ENCODE measurements around the gene MAPKAP1.

MAPKAP1 gene

DNA sequence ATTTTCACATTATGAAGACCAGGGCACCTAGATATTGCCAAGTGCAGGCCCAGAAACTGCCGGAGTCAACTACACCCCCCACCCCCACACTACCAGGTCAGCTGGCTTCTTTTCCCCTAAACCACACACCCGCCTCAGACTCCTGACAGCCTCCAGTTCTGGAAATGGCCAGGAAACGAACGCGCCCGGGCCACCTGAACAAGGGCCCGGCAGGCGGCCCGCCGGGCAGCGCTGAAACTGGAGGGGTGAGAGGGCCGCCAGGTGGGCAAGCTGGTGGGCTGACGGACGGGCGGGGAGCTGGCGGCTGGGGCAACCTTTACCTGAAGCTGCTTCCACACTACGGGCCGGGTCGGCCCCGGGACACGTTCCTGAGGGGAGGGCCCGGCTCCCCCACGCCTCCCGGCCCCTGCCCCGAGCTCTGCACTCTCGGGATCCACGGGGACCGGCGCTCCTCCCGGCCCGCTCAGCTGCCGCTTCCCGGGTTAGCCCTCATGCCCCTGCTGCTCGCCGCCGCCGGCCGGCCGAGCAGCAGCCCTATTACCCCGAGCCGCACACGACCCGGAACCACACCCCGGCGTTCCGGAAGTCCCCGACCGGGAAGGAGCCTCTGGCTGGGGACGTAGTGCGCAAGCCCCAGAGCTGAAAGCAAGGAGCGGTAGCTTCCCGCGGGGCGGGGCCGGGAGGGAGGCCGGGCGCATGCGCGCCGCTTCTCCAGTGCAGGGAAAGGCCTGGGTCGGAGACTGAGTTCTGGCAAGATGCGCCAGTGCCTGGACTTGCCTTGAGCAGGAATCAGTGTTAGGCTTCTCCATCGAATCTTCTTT, at the start of gene MAPKAP1:
TSS of gene MAPKAP1 (minus strand) at position 558 of the 821 bp plus-strand sequence. CDS start 34,634 bp downstream, outside the sequence.
- DNase-seq, result peak; percentile 99

DNA sequence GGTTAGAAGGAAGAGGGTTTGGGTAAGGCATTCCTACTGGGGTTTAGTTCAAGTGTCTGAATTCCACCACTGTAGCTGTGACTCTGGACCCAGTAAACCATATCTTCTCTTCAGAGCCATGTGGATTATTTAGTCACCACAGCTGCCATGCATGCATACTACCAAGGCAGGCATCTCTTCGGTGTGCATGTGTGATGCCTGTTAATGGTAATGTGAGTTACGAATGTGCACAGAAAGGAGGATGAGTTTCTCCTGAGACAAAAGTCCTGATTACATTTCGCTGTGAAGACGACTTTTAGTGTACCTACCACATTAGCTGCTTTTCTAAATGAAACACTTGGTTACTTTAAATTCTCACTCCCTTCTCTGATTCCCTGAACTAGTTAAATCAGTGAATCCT, 49.5 kb upstream of the MAPKAP1 start:
- DNase-seq, result no peak

DNA sequence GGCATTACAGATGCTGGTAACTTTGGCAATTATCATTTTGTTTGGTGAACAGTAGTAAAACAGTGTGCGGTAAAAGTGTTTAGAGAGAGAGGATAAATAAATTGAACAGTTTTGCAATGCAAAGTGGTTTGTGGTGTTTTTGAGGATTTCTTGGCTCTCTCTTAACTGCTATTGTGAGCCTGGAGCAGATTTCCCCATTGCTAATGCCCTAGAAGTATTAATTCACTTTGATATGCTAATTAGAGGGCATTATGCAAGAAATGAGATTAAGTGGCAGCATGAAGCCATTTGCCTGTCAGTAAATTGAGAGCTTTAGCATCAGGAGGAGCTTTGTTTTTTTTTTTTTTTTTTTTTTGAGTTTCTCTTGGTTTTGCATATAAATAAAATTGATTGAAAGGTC, 48.3 kb upstream of the MAPKAP1 start:
- DNase-seq, result no peak

DNA sequence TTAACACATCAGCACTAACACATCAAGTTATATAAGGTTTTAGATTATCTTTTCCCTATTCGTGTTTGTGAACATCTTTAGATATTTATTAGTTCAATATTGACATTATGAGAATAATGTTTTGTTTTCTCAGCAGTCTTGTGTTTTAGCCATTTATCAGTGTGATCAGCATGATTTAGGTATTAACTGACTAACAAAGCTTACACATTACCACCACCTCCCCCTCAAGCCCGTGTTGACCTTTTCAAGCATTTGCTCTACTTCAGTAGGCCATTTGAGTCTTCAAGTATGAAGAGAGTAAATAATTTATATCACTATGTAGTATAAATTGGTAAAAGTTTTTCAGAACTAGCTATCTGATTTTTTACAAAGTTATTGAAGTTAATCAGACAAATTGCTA, 47.1 kb upstream of the MAPKAP1 start:
- DNase-seq, result no peak

DNA sequence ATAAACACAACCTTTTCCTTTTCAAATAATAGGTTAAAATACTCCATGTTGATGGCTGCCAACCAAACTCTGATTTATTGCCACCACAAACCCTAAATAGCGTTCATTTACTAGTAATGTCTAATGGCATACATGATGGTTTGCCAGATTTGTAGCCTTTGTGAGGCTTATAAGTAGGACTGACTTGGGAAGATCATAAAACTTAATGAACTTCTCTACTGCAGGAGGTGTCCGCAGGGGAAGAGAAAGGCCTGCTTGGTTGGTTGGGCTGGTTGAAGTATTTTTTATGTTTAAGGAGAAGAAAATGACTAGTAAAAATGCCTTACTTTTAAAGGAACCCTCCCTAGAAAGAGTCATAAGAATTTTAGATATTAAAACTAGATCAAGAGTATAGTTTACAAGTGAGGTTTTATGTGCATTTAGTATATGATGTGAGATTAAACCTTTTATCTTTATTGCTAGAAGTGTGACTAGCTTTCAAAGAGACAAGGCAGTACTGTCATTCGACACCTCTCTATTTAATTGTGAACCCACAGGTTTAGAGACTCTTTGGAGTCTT, 45.1 kb upstream of the MAPKAP1 start:
- DNase-seq, result no peak

DNA sequence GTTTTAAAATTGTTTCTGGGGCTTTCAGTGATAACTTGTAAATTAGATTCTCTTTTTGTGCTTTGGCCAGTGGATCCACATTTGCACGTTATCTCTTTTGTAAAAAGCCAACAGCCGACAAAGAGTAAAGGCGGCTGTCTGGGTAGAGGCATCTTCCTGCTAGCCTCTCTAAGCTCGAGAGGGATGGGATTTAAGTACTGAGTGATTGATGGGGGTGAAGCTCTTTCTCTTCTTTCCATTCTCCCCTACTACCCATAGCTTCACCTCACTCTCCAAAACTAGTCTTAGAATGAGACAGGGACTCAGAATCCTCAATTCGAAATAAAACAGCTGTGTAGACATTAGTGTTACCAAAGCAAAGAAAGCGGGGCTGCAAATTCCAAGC, 43.6 kb upstream of the MAPKAP1 start:
- DNase-seq, result no peak

DNA sequence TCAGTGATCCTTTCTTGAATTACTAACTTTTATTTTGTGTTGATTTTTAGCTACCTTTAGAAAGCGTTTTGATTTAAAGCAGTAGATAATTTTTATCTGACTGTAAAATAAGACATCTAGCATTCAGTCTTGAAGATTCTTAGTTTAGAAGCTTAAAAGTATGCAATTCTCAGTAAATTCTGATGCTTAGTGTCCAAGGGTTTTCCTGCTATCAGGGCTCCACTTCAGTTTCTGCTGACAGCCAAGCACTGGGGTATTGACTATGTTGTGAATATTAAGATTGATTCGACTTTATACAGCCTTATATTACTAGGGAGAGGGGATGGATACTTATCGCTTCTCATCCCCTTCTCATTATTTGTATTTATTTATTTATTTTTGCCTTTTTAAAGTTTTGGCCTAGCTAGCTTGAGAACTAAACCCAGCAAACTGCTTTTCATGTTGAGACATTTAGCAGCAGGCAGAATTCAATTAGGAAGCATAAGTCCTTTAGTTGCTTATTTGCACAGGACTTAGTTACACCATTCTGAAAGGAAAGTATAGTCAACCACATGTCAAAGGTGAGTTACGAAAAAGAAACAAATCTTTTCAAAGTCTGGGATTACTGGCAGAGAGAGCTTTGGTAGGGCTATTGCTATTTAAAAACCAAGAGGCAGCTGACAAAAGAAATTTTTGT, 43.1 kb upstream of the MAPKAP1 start:
- DNase-seq, result no peak

DNA sequence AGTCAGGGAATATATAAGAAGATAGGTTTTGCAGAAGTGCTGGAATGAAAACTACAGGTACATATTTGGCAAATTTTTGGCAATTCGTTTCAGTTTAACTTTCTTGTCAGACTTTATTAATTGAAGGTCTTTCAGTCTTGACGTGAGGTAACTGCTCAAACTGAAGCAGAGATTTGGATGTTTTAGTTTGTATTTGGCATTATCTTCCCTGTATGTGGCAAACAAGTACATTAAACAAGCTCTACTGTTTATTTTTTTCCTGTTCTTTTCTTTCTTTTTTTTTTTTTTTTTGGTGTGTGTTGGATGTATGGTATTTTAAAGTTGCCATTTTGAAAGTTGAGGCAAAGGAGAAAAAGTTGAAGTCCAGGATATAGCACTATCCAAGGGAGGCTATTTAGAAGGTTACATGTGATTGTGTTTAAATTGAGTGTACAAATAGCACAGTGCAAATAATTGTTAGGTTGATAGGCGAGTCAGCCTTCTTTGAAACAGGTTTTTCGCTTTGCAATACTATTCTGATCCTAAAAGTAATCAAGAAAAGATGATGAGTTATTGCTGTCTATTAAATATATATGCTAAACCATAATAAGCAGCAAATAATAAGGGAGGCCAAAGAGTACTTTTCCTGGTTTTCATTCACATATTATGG, 42.4 kb upstream of the MAPKAP1 start:
- no peak for DNase-seq

DNA sequence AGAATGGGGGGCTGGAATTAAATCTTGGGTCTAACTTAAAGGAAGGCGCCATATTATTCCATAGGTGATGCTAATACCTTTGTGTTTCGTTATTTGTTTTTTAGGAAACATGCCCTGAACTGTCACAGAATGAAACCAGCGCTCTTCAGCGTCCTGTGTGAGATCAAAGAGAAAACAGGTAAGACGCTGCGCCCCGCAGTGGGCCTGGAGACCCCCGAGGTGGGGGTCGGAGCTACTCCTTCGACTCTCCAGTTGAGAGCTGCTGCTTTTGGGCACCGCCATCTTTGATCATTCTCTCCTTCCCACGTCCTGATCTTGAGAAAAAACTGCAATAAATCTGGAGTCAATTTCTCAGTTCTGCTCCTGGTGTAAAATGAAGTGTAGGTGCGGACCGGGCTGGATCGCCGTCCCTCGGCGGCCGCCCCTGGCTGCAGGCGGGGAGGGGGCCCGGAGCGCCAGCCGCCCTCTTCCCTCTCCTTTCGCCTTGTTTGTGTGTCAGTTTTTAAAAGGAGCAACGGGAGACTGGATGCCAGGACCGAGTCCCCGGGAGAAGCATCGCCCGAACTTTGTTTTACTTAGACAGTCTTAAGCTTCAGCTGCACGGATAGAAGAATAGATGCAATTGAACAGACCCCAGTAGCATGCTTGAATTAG, 41.6 kb upstream of the MAPKAP1 start:
- no peak for DNase-seq

DNA sequence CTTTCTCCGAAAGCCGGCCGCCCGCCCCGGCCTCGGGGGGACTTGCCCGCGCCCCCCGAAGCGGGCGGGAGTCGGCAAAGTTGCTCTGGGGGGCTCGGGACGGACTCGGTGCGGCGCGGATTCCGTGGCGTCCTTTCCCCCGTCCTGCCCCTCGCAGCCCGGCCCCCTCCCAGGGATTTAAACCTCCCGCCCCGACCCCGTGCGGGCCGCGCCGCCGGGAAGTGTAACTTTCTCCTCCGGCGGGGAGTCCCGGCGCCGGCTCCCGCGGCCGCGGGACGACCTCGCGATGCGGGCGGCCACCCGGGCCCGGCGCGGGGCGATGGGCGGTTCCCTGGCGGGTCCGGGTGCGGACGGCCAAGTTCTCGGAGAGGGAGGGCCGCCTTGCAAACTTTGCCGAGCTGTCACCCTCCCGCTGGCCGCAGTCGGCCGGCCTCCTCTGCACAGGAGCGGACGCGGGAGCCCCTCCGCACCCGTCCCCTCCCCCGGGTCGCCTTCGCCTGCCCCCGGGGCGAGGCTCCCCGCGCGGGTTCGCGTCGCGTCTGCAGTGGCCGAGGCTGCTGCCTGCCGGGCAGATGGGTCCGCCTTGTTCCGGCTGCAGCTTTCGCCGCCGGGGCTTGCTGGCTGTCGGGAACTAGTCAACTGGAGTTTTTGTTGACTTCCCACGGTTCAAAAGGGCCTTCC, 40.9 kb upstream of the MAPKAP1 start:
- peak; percentile 49 for DNase-seq

DNA sequence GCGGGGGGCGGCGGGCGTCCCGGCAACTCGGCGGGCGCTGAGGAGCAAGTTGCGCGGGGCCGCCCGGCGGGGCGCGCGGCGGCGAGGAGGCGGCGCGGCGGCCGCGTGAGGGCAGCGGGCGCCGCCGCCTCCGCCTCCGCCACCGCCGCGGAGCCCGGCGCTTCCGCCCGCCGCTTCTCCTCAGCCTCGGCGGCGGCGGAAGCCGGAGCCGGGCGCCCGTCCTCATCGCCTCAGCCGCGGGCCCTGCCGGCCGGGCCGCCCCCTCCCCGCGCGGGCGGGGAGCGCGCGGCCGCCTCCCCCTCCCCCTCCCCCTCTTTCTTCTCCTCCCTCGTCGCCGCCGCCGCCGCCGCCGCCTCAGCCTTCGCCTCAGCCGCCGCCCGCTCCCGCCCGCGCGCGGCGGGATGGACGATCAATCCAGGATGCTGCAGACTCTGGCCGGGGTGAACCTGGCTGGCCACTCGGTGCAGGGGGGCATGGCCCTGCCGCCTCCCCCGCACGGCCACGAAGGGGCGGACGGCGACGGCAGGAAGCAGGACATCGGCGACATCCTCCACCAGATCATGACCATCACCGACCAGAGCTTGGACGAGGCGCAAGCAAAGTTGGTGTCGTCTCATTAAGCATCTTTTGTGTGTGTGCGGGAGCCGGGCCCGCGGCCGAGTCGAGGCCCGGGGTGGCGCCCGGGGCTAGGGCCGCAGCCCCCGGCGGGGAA, 40.2 kb upstream of the MAPKAP1 start, which contains the start of gene PBX3:
TSS of gene PBX3 (plus strand) at position 321 of the 712 bp plus-strand sequence.
- peak; percentile 49 for DNase-seq

DNA sequence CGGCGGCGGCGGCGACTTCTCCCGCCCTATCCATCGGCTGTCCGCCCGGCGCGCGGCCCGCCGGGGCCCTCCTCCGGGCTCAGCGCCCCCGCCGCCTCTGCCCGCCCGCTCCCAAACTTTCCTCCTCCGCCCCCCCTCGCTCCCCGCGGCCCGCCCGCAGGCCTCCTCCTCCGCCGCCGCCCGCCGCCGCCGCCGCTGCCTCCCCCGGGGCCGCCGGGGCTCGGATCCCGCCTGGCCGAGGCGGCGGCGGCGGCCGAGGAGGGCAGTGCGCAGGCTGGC, 39.7 kb upstream of the MAPKAP1 start:
- no peak for DNase-seq

DNA sequence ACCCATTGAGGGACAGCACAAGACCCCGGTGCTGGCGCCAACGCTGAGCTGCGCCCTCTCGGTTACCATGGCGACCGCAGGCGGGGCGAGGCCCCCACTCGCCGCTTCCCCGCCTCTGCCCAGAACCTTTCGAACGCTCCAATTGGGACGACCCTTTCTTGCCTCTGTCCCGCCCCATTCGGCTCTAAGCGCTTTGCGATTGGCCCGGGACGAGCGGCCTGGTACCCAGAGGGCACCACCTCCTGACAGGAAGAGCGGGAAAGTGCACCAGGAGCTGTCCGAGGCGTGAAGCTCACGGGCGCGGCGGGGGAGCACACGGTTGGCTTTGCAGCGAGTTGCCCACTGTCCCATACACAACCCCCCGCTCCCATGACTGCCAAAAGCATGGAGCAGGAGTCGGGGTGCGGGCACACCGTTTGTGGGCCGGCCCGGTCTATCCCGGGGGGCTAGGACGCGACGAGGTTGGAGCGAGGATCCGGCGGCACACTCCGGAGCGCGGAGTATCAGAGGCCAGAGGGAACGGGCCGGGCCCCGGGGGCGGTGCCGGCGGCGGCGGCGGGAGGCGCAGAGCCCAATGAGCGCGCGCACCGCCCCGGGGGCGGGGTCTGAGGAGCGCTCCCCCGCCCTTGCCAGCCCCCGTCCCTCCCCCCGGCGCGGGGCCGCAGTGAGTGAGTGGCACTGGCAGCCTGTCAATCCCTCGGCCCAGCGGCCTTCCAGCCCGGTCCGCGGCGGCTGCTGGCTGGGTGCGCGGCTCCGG, 39.2 kb upstream of the MAPKAP1 start:
- peak; percentile 98 for DNase-seq

DNA sequence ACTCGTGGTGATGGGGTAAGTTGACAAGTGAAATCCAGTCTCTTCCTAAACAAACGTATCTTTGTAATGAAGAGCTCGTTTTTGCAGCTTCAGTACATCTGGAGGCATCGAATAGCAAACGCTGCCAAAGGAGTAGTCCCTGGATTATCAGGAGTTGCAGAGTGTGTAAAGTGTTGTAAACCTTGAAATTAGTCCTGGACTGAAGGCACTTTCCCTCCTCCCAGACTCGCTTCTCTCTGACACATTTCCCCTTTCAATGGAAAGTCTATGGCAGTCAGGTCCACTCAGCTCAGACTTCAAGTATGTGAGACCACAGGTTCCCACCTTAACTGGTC, 38.6 kb upstream of the MAPKAP1 start:
- no peak for DNase-seq

DNA sequence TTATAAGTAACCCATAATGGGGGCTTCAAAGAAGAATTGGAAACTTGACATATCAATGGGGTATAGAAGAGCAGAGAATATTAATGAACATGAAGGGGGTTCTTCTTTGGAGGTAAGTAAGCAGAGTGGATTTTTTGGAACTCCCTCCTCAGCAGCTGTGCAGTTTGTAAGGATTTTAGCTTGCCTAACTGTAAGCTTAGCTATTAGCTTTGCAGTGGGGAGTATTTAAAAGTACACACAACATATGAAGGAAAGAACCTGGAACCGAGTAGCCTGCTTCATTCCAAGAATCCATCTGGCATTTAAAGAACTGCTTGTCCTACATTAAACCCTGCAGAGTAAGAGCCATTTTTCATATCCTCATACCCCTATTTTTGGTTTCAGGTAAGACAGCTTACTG, 38.0 kb upstream of the MAPKAP1 start:
- DNase-seq, result no peak

DNA sequence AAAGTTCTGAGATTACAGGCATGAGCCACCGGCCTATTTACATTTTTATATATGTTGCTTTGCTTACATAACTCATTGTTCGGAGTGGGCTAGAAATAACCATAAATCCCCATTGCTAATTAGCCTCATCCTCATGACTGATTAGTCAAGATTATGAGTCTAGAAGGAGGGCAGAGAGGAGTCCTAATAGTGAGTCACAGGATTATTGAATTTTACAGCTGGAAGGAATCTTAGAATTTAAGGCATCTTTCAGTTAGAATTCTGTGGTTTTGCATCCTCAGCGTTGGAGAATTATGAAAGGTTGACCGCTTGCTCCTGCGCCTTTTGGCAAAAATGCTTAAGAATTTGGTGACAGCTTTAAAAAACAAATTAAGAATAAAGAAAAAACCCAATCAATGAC, 37.6 kb upstream of the MAPKAP1 start:
- no peak for DNase-seq

DNA sequence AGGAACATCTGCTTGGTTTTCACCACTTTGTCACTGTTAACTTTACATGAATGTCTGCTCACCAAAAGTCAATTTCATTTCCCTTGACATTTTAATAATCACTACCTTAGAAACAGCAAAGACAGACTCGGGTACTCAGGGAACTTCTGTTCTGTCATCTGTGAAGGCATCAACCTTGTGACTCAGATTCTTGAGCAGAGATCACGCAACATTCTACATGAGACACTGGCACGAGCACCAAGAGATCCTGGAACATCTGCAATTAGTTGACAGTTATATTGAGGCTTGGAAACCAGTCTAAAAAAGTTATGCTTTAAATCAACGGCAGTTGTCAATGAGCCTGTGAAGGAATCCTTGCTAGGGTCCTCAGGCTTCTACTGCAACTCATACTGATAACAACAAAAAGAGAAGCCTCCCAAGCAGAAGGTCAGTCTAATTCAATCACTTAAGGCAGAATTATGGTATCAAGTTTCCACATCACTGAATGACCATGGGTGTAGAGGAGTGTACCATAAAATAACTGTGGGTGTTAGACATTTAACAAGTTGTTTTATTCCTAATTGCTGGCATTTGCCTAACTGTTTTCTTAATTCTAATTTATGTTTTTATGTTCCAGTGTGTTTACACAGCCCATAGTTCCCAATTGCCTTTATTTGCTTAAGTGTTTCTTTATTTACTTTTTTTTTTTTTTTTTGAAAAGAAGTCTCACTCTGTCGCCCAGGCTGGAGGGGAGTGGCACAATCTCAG, 36.8 kb upstream of the MAPKAP1 start:
- DNase-seq, result peak; percentile 46

DNA sequence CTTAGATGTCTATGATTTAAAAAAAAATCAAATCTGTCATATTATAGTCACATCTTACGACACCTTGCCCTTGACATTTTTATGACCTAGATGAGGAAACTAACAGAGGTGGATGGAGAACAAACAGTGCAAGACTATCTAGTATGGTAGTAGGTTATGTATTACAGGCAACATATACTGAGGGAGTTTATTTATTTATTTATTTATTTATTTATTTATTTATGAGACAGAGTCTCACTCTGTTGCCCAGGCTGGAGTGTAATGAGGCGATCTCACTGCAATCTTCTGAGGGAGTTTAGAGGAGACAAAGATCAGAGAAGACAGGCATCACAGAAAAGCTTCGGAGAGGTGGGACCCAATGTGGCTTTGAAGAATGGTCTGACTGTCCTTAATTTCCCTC, 35.6 kb upstream of the MAPKAP1 start:
- DNase-seq, result no peak

DNA sequence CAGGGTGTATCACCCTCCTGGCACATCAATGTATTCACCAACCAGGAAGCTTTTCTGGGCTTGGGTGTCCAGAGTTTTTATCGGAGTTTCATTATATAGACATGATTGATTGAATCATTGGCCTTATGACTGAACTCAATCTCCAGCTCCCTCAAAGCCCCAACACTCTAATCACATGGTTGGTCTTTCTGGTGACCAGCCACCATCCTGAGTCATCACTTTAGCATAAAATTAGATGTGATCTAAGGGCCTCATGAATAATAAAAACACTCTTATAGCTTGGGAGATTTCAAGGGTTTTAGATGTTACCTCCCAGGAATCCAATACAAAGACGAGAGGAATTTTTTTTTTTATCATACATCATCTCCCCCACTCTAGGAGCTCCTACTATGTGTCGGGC, 32.4 kb upstream of the MAPKAP1 start:
- DNase-seq, result peak; percentile 29

DNA sequence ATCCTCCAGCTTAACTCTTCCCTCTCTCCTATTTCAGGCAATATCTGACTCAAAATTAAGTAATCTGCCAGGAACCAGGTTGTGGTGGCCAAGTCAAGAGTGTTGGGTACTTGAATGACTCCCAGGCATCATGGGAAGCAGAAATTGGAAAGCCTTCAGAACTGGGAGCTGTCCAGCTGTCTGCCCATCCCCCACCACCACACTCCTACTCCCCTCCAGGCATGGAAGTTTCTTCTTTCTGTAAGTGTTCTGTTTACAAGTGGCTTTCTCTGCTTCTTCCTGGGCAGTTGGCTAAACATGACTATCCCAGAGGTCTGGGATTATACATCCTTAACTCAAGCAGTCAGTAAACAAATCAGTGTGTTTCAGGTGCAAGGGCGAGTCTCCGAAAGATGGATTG, 25.6 kb upstream of the MAPKAP1 start:
- DNase-seq, result no peak

DNA sequence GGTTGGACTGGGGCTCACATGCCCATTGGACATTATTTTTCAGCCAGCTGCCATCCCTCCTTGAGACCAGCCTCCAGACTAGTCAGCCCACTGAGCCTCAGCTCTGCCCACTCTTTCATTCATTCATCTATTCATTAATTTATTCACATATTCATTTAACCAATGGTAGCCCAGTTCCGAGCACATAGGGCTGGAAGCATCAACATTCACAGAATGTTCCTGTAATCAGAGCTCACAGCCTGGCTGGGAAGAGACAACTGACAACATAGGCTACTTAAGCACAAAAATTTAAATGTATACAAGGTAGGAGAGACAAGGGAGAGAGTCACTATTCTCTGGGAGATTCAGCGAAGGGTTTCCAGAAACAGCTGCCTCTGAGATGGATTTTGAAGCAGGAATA, 23.2 kb upstream of the MAPKAP1 start:
- no peak for DNase-seq

Data from suppressor macrophage treated with lipopolysaccharide for 4 hours (primary cell).